ENCODE results near the gene CNGB1.

CNGB1 gene

DNA sequence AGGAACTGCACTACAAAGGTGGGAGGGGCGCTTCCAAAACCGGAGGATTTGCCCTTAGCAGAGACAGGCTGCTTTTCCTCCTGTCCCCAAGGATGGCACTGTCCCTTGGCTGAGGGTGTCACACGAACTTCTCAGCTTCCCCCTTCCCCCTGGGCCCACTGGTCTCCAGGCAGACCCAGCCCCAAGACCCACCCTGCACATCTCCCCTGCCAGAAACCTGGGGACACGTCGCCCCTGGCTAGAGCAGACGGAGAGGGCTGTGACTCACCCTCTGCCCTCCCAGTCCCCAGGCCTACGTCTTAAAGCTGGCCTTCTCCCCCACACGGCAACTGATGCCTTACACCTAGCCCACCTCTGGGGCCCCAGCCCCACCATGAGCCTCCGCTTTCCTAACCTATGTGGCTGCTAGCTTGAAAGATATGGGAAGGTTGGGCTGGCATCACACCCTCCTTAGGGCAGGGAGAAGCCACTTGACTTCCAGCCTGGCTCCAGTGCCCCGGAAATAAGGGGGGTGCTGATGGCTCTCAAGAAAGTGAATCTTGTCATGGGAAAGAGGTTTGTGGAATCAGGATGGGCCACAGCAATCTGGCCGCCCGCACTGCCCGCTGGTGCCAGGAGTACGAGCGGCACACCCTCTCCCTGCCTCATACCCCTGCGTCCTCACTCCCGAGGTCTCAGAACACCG, 24.9 kb upstream of the CNGB1 start:
- no peak for TF ChIP-seq CTCF (IDR thresholded peaks at IDR 0.05; ENCODE audit: insufficient read depth, low read length, missing control alignments)
- H3K4me3 ChIP-seq (ENCODE audit: low read depth, low read length), result no peak overlapping the region
- POLR2A ChIA-PET, result no interaction called here
- CTCF ChIA-PET, result interaction anchor here (0.6 to 7.6 kb wide), 3 partner anchors 8 to 239 kb away, joined by 3 to 34 read pairs (median 4); no protein-coding TSS in a partner anchor
- DNase-seq (ENCODE audit: low read depth, low spot score), result no peak

- ChIA-PET POLR2A (no interaction called here), CTCF (interaction anchor here (1.0 to 7.6 kb wide), 3 partner anchors 21 to 238 kb away, joined by 3 to 34 read pairs (median 3); no protein-coding TSS in a partner anchor)
- peak; percentile 45 for TF ChIP-seq CTCF (IDR thresholded peaks at IDR 0.05; ENCODE audit: insufficient read depth, low read length, missing control alignments)
- DNase-seq (ENCODE audit: low read depth, low spot score), result no peak
- H3K4me3 ChIP-seq (ENCODE audit: low read depth, low read length), result no peak overlapping the region
These were observed 23.9 kb upstream of the CNGB1 start for GRCh38 chr16:57994778-57995177.

- no peak for DNase-seq (ENCODE audit: low read depth, low spot score)
- no peak overlapping the region for H3K4me3 ChIP-seq (ENCODE audit: low read depth, low read length)
- CTCF ChIA-PET, result interaction anchor here (1.0 to 7.6 kb wide), 3 partner anchors 21 to 238 kb away, joined by 3 to 34 read pairs (median 3); no protein-coding TSS in a partner anchor
- POLR2A ChIA-PET, result no interaction called here
- no peak for TF ChIP-seq CTCF (IDR thresholded peaks at IDR 0.05; ENCODE audit: insufficient read depth, low read length, missing control alignments)
These were observed 23.4 kb upstream of the CNGB1 start for GRCh38 chr16:57994361-57994760.

DNA sequence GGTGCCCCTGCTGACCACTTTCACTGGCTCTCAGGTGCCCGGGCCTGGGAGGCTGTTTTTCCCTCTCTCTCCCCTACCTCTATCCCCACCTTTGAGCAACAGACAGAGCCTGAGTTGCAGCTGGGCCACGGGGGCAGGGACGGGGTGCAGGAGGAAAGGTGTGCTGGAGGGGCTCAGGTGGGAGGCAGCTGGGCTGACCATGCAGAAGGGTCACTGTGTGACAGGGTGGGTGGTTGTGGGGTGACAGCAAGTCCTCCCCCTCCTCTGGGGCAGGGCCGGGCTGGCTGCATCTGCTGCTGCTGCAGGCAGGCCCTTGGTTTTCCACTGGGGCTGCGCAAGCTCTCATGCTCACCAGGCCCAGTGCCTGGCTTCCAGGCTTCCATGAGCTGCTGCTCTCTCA, 23.0 kb upstream of the CNGB1 start:
- H3K4me3 ChIP-seq (ENCODE audit: low read depth, low read length), result no peak overlapping the region
- no peak for DNase-seq (ENCODE audit: low read depth, low spot score)
- CTCF ChIA-PET, result interaction anchor here (1.0 to 7.6 kb wide), 2 partner anchors 20 to 94 kb away, joined by 3 to 34 read pairs; no protein-coding TSS in a partner anchor
- POLR2A ChIA-PET, result no interaction called here
- no peak for TF ChIP-seq CTCF (IDR thresholded peaks at IDR 0.05; ENCODE audit: insufficient read depth, low read length, missing control alignments)

GRCh38 chr16:57993438-57993837, 22.5 kb upstream of the CNGB1 start:
- no peak overlapping the region for H3K4me3 ChIP-seq (ENCODE audit: low read depth, low read length)
- no peak for TF ChIP-seq CTCF (IDR thresholded peaks at IDR 0.05; ENCODE audit: insufficient read depth, low read length, missing control alignments)
- DNase-seq (ENCODE audit: low read depth, low spot score), result no peak
- CTCF ChIA-PET, result interaction anchor here (7.6 kb wide), 1 partner anchor 94 kb away, joined by 34 read pairs; no protein-coding TSS in a partner anchor
- POLR2A ChIA-PET, result no interaction called here

- ChIA-PET POLR2A (no interaction called here), CTCF (interaction anchor here (1.0 to 7.6 kb wide), 3 partner anchors 12 to 93 kb away, joined by 3 to 34 read pairs (median 3); no protein-coding TSS in a partner anchor)
- no peak for DNase-seq (ENCODE audit: low read depth, low spot score)
- TF ChIP-seq CTCF (IDR thresholded peaks at IDR 0.05; ENCODE audit: insufficient read depth, low read length, missing control alignments), result no peak
- H3K4me3 ChIP-seq (ENCODE audit: low read depth, low read length), result no peak overlapping the region
These were observed 21.2 kb upstream of the CNGB1 start for GRCh38 chr16:57992084-57992483.

All from AG04449 (cell line).